Glomerular visceral epithelial cell (primary cell): ENCODE data around the gene PRKG1.
A peak's percentile ranks its signal among the peaks of the same experiment; 100 is the strongest.
"Not testable (repeated sequence)": the region's sequence is repeated elsewhere in the genome, so short reads cannot be mapped to it uniquely, and the experiment has no call there.

ENCODE experiments used
- DNase-seq: peaks from one replicate; pipeline ENCODE4 v3.0.0-alpha.2; 2016; ENCODE audit errors: extremely low spot score

The PRKG1 gene

DNA sequence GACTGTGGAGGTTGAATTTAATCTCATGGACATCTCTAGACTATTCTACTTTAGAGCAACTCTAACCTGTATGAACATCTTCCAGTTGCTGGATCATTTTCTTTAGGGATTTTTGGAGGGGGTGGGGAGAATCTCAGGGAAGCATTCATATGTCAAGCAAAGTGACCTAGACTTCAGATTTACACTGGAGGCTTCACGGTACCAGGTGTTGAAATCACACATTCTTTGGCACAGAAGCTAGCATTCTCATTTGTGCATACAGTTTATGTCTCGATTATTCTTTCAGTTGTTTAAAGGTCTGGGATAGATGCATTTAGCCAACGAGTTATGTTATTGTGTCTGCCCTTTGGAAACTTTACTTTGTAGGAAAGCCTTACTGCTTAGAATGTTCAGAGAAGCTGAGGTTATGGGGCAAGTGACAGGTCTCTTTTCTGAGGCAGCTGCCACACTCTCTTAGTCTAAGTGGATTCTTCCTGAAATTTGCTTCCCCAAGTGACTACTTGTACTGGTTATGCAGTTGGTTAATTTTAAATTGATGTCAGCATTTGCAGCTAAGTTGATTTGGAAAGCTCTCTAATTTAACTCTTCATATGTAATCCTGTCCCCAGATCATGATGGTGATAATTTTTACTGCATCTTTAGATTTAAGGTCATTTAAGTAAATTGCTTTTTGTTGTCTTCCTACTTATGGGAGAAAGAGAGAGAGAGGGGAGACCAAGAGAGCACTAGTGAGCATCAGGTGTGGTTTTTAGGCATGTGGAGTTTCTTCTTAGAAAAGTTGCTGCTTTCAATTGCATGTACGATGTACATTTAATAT, 153.8 kb downstream of the PRKG1 start:
- no peak for DNase-seq

DNA sequence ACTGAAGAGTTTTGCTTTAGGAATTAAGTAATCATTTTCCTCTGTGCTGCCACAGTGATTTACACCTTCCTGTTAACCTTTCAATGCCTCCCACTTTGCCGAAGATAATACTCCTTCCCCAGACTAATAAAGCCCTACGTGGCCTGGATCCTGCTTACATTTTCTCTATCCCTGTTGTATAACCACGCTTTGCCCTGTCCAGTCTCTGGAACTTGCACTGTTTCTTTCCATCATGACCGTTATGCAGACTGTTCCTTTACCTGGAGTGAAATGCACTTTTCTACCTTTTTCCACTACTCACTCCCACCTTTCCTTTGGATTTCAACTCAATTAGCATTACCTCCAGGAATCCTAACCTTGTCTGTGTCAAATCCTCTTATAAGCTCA, 154.4 kb downstream of the PRKG1 start:
- no peak for DNase-seq

DNA sequence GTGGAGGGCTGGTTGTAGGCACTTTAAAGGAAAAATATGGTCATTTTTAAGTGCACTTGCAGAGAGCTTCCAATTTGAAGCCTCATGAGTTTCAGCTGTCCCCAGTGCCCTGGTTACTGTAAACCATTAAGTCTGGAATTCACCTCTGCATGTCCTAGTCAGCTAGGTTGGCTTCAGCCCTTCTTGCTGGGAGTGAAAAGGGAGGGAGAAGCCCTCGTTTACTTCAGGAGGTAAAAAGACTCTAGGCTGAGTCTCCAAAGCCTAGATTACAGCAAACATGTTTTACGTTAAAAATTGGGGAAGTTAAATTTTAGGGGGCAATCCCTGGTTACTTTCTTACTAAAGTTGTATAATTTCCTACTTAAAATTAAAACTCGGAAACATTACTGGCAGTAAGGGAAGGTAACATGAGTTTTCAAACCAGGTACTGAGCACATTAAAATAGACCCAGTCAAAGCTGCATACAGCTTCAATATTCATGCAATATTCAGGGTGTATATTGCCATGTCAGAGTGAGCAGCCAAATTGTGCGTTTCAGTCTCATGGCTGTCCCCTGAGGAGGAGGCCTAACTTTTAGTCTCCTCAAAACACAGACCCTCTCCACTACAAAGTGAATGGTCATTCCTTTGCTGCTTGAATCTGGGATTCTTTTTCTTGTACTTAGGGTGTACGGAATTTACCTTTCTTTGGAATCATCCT, 156.7 kb downstream of the PRKG1 start:
- no peak for DNase-seq

DNA sequence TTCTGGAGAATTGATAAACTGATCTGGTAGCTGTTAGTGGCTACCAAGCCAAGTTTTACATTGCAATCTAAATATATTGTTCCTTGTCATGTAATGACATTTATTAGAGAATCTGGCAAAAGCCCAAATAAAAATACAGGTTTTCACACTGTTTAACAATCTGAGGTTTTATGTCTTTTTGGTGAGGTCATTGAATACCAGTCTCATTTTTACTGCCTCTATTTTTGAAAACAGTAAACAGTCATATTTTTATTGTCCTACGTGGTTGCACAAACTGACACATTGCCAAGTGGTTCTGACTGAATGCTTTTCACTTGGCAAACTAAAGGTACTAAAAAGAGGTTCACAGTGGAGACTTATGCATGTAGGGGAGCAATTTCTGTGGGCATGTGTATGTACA, 157.5 kb downstream of the PRKG1 start:
- DNase-seq: no peak

DNA sequence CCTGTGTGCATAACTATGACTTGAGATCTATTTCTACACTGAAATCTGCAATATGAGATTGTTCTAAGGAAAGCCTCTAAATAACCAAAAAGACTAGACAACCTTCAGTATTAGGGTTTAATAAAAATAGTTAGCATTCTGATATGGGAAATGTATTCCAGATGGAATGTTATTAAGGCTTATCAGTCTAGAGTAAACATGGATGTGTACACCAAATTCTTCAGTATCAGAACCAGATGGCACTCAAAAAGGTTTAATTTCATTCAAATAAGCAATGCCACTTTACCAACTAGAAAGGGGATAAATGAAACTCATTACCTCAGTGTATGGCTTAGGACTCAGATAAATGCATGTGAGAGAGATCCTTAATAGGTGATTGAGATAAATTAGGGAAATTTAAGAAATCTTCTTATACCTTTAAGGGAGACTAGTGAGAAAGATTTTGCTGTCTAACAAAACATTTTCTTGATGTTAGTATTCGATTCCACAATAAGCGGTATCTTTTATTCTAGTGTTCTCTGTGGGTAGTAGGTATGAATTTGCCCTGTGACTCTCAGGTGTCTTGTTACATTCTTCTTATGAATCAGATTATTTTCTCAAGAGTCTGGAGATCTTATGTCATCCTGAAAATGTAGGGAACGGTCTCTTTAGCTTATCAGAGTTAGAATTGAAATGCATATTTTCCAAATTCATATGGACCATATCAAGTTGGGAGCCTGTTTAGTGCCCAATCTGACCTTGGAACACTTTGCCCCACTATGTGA, 159.2 kb downstream of the PRKG1 start:
- DNase-seq: no peak

DNA sequence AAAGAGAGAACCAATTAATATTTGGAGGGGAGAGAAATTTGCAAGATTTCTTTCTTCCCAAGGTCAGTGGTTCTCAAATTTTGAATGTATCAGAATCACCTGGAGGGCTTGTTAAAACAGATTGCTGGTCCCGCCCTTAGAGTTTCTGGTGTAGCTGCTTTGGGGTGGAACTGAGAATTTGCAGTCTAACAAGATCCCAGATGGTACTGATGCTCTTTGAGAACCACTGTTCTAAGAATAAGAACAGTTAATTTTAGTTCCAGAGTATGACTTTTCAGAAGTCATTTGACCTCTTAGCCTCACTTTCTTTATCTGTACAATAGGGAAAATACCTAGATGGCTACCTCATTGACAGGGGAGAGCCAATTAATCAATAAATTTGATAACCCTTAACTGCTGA, 161.6 kb downstream of the PRKG1 start:
- DNase-seq: no peak

DNA sequence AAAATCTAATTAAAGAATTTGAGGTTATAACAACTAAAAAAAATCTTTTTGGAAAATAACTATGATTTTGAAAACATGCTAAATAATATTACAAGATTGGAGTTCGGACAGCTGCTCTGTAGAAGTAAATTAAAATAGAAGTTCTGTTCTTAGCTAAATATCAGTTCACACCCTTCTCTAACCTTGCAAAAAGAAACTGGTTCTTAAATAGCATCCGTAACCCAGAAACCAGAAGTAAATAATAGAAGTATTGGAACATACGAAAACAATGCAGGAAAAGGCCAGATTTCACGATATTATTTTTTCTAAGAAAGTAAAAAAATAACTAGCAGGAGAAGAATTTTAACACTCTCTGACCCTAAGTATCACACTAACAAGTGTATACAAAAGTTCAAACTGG, 164.7 kb downstream of the PRKG1 start:
- DNase-seq: no peak

DNA sequence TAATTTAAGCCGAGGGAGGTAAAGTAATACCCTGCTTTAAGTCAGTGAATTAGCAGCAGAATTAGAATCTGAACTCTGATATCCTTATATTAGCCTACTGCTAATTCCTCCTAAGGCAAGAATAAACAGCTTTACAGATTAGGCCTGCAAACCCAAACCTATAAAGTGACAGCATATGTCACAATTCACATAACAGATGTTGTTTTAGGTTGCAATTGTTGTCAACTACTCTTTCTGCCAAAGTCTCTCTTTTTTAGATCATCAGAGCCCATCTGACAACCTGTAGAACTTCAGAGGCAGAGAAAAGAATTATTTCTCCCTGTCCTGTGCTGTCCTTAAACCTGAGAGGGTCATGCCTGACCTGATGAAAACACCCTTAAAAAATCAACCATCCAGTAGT, 167.2 kb downstream of the PRKG1 start:
- DNase-seq: no peak

DNA sequence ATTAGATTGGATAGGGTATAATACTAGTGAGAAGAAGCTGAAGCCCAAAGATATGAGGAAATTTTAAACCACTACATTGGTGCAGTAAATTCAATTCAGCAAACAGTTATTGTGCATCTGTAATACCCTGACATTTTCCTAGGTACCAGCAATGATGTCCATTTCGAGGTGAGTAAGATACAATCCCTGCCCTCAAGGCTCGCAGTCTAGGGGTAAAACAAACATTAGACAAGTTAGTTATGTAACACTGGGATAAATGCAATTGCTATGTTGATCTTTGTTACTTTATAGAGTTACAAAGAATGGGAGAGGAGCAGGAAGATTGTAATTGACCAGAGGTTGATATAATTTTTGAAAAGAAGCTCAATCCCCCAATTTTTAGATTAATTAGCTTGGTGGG, 168.1 kb downstream of the PRKG1 start:
- DNase-seq: no peak

DNA sequence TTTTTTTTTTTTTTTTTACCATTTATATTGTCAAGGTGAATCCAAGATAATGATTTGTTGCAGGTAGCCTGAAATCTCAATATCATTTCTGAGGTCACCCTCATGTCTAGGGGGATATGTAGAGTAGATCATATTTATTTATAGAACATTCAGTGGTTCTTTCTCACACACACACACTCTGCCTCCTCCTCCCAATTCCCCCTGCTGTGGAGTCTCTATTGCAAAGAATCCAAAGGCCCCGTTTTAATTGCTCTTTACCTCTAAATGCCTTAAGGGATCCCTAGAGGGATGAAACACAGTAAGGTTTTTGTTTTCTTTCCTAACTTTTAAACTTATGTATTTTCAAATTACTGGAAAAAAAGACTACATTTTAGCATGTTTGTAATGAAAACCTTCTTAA, 170.0 kb downstream of the PRKG1 start:
- DNase-seq: no peak

DNA sequence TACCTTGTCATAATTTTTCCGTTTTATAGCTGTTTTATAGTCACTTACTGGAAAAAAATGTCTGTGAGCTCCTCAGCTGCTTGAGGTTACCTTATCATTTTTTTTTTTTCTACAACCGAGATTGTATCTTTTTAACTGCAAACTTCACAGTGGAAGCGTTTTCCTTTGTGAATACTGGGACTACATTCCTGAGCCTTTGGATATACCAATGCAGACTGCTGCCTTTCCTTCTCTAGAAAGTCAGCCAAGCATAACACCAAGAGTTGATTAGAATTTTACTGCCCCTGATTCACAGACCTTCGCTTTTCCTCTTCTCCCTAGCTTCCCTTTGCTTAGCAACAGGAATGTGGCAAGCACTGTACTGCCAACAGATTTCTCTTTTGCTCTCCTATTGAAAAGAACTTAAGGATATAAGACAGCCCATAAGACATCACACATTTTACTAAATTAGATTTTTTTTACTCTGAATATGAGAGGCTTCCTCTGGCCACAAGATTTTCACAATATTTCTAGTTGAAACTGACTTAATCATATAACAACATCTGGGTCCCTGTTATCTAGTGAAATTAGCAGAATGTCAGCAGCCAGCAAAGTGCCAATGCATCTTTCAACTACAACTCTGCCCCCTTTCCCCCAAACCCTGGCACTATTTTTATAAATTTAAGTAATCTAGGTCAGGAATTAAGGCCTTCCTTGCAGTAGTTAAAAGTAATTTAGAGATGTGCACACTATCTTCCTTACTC, 170.6 kb downstream of the PRKG1 start:
- peak; percentile 71 for DNase-seq

DNA sequence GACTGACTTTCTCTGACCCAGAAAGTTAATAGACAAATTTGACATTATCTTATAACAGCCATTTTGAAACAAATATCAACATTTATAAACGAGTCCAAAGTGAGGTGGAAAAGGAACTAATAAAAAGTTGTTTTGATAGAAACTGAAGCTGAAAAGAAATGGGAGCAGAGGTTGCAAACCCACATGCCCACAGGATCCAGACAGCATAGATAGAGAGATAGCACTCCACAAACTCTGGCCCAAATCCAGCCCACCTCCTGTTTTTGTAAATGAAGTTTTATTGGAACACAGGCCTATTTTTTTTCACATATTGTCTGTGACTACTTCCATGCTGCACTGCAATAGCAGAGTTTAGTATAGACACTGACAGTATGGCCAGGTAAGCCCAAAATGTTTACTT, 171.9 kb downstream of the PRKG1 start:
- DNase-seq: no peak

DNA sequence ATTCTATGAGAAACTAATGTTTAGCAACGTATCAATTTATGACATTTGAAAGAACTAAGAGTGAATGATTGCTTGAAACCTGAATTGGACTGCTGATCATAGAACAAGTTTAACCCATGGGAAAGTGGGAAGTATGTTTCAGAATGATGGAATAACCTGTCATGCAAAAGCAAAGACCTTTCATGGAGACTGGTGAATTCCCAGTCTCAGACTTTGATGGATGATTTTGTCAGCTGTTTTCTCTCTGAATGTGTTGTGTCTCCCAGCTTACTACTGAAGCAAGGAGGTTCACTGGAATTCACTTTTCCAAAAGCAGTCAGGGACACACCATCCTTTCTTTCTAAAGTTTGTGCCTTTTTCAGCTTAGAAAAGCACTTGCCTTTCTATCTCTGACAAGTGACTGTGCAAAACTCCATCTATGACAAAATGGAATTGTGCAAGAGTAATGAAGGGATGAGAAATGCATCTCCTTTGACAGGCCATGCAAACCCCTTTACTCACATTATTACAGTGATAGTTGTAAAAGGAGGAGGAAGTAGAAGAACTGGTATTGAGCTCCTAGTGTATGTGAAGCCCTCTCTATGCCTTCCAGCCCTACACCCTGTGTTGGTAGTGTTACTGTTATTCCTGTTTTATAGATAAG, 176.1 kb downstream of the PRKG1 start:
- no peak for DNase-seq

DNA sequence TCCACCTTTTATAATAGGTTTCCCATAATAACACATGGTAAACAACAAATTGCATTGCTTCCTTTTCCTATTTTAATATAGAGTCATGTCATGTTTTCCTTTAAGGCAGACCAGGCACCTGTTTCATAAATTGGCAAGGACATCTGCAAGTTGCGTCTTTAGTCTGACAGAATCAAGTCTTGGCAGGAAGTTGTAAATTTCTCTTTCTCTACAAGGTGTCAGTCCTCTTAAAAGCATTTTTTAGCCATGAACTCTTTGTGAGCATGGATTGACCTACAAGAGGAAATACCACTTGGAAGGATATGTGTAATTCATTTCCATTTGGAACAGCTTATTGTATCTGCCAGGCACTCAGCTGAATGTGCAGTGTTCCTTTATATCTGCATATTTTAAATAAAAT, 176.8 kb downstream of the PRKG1 start:
- DNase-seq: no peak

DNA sequence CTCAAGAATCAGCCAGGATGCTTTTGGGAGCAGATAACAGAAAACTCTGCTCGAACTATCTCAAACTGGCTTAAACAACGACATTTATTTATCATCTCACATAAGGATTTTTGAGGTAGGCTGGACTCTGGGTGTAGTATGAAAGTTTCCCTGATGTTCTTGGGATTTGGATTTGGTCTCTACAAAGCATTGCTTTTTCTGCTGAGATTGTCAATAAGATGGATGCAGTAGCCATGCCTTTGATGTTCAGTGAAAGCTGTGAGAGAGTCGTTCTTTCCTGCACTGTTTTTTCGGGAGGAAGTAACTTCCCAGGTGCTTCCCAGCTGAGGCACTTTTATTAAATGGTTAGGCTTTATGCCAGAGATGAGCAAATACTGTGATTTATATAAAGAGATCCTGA, 181.1 kb downstream of the PRKG1 start:
- no peak for DNase-seq

DNA sequence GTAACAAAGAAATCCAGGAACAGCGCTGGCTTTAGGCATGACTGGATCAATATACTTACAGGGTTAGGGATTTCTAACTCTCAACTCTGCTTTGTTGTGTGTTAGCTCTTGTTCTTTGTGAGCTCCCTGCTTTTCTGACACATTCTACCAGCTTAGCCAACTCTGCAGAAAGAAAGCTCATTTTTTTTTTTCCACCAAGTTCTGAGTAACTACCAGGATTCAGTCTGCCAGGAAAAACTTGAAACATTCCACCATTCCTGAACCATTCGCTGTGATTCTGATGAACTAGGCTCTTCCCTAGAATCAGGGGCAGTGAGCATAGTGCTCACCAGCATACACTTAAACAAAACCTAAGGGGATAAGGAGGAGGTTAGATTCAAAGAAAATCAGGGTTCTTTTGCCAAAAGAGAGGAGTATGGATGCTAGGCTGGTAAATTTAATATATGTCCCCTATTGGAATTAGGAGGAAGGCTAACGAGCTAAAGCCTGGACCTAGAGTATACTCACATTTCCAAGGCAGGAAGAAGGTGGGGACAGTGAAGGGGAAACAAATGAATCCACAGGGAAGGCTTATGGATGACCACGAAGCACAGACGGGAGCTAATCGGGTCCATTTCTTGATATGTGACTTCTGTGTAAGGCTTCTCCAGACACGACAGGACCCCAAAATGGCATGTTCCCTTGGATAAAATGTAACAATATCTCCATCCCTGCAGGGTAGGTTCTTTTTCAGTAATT, 183.4 kb downstream of the PRKG1 start:
- no peak for DNase-seq

DNA sequence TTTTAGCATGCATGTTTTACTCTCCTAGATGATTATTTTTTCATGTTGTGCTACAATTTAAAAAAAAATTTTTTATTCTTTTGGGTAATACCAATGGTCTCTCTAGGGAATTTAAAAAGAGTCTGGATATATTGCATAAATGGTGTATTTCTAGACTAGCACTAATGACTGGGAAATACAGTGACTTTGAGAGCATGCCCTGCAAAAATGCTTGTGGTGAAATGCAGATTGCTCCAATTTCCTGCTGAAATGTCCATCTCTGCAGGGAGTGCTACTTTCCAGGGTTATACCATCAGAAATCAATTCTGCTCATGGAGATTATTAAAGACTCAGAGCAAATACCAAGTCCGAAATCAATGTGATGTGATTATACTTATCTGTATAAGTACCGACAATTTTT, 186.1 kb downstream of the PRKG1 start:
- no peak for DNase-seq

DNA sequence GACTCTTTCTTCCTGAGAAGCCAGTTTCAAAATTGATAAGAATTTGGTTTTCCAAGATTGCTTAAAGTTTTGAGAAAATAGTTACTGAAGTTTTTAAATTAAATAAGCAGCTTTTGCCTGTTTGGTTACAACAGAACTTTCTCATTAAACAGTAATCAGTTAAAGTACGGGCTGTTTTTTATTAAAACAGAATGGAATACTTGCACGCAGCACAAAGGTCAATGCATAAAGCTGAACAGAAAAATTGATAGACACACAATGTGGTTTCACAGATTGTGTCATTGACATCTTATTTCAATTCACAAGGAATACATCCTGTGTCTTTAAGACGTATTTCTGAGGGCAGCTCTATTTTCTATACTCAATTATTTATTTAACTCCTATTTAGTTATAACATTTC, 192.2 kb downstream of the PRKG1 start:
- DNase-seq: no peak

DNA sequence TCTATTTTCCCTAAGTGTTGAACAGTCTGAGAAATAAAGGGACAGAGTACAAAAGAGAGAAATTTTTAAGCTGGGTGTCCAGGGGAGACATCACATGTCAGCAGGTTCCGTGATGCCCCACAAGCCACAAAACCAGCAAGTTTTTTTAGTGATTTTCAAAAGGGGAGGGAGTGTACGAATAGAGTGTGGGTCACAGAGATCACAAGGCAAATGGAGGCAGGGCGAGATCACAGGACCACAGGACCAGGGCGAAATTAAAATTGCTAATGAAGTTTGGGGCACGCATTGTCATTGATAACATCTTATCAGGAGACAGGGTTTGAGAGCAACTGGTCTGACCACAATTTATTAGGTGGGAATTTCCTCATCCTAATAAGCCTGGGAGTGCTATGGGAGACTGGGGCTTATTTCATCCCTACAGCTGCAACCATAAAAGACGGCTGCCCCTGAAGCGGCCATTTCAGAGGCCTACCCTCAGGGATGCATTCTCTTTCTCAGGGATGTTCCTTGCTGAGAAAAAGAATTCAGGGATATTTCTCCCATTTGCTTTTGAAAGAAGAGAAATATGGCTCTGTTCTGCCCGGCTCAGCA, 193.8 kb downstream of the PRKG1 start:
- DNase-seq: not testable (repeated sequence)

DNA sequence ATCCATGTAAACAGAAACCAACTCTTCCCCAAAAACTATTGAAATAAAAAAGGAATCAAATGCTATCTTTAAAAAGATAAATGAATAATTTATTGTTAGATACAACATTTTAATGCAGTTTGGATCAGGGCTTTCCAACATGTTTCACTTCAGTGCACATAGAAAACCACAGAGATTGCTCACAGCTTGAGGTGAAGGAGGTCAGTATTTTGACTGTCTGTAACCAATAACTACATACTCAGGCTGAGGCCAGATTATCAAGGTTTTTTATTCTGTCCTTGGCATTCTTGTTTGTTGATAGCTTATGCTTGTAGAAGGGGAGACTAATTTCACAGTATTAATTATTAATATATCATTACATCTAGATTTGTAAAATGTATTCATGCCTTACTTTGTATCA, 195.5 kb downstream of the PRKG1 start:
- peak; percentile 60 for DNase-seq
